ENCODE data around the gene ZCCHC7. TPM values are rescaled to one million over a fixed set of nuclear protein-coding genes. Genes with fewer than 3 reads are reported as not detected.

ZCCHC7 gene
- total RNA-seq, 1 donor from 2014 or later, result 27.2 TPM

- DNase-seq, result no peak
These were observed 90.6 kb downstream of the ZCCHC7 start for GRCh38 chr9:37210737-37211523.

DNA sequence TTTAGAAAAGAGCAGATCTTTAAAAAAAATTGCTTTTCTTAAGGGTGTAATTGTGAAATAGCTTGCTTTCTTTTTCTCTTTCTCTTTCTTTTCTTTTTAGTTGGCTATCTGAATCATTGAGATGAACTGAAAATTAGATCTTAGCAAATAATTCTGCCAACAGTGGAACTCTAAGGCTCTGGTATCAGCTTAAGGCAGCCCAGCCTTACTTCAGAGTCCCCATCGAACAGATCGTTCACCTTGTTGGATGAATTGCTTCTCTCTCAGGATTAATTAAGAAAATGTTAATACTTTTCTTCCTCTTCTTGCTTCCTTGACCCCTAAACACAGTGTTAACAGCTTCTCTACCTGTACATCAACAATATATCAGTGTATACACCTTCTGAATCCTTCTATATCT lies 92.1 kb downstream of the ZCCHC7 start:
- no peak for DNase-seq

DNA sequence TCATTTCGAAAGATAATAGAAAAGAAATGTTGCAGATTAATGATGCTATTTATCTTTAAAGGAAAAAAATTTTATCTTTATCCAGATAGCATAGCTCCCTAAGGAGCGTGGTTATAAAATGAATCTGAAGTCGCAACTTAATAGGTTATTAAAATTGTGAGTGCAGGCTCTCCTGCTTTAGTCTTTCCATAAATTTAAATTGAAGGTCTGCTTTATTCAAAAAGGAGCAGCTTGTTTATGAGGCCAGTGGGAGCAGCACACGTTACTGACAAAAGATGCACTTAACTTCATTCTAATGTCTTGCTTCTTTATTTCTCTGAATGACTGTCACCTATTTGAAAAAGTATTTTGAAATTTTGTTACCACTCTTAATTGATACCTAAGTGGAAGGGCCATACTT lies 95.0 kb downstream of the ZCCHC7 start:
- DNase-seq, result no peak

DNA sequence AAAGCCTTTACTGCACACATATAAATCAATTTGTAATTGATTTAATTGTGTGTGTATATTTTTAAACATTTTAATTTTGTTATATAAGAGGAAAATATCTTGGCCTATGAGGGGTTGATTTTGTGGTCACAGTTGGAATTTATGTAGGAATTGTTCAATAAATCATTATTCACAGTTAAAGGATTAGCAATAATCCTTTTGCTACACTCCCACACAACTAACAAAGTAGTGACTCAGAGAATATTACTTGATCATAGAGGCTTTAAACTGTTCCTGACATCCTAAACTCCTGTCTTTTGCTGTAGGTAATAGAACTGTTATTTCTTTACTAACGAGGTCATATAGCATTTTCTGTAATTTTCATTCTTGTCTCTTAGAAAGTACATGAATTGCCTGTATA lies 95.5 kb downstream of the ZCCHC7 start:
- DNase-seq, result no peak

DNA sequence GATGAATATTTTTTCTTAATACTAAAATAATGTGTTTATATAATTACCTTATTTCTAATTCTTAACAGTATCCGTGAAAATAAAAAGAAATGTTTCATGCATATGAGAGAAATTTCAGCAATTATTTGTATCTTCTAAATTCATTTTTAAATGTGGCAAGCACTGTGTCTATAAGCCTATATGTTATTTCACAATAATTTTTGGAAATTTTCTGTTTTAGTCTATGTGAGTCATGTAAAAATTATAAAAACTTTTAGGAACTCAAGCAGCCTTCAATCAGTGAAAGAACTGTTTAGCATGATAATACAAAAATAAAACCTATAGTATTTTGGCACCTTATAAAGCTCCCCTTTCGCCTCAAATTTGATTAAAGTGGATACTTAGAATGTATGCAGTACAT lies 96.8 kb downstream of the ZCCHC7 start:
- no peak for DNase-seq

DNA sequence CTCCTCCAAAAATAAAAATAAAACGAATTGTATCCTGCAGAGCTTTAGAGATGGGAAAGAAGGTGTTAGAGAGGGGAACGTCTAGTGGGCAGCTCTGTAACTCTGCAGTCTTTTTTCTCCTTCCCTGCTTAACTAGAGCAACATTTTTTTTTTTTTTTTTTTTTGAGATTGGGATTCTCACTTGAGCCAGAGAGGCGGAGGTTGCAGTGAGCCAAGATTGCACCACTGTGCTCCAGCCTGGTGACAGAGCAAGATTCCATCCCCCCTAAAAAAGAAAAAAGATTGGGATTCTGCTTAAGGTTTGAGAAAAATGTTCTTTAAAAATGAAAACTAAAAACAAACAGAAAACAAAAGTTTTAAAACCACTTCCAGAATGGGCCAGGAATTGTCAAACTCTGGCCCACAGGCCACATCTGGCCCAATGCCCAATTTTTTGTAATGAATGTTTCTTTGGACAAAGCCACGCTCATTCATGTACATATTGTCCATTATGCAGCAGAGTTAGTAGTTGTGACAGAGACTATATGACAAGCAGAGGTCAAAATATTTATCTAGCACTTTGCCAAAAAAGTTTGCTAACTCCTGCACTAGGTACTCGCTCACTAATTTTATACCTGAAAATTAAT lies 98.5 kb downstream of the ZCCHC7 start:
- no peak for DNase-seq

DNA sequence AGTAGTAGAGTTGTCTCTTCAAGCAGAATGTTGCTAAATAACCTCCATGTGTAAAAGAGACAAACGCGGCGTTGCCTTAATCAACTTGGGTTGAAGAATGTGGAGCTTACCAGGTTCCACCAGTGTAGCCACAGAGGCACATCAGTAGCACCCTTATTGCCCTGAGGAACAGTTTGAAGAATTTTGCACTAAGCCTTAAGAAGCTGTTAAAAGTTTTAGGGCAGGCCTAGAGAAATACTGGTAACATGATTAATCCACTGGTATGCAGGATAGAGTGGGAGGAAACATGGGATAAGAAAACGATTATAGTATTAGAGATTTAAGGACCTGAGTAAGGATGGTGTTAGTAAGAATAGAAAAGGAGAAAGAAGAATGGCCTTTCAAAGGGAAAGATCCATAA lies 100.6 kb downstream of the ZCCHC7 start:
- DNase-seq, result no peak

DNA sequence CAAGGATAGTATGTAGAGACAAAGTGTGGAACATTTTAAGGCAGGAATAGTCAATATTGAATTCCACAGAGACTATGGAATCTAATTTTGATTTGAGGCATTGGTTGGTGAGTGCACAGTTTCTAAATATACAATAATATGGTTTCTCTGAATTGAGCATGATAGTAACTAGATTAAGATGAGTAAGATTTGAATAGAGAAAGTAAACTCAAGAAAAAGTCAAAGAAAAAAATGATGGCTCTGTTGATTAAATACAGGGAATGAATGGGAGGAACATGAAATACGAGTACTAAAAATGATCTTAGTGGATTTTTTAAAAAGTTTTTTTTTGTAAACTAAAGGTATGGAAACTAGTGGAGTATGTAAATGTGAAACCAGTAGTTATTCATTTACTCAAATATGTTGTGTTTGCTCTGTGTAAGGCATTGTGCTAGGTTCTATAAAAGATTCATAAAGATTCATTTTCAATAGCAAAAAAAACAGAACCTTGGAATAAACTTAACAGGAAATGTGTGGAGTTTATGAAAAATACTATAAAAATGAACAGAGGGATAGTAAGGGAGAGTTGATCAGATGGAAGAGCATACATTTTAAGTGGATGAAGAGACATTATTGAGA lies 101.2 kb downstream of the ZCCHC7 start:
- DNase-seq, result no peak

DNA sequence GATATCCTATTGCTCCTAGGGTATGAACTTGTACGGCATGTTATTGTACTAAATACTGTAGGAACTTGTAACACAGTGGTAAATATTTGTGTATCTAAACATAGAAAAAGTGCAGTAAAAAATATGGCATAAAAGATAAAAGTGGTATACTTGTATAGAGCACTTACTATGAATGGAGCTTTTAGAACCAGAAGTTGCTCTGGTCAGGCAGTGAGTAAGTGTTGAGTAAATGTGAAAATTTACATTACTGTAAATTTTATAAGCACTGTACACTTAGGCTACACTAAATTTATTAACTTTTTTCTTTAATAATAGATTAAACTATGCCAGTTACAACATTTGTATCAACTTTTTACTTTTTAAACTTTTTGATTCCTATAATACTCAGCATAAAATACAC lies 109.1 kb downstream of the ZCCHC7 start:
- DNase-seq, result no peak

- no peak for DNase-seq
These were observed 109.6 kb downstream of the ZCCHC7 start for GRCh38 chr9:37229882-37230482.

DNA sequence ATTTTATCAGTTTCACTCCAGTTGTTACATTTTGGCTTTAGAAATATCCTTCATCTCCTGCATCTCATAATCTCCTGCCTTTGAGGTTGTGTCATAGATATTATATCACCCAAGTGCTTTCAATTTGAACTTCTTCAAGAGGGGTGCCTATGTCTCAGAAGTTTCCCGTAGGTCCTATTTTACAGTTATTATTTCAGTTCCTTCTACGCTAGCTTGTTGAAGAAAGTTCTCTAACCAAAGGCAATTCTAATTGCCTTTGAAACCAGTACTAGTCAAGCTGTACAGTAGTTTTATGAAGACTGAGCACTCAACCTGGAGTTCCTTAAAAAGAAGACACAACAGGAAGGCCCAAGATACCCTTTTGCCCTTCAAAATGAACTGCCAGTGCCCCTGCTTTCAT lies 116.4 kb downstream of the ZCCHC7 start:
- DNase-seq, result no peak

GRCh38 chr9:37238122-37238521 lies 117.7 kb downstream of the ZCCHC7 start:
- no peak for DNase-seq

GRCh38 chr9:37239224-37239859 lies 119.0 kb downstream of the ZCCHC7 start:
- no peak for DNase-seq

DNA sequence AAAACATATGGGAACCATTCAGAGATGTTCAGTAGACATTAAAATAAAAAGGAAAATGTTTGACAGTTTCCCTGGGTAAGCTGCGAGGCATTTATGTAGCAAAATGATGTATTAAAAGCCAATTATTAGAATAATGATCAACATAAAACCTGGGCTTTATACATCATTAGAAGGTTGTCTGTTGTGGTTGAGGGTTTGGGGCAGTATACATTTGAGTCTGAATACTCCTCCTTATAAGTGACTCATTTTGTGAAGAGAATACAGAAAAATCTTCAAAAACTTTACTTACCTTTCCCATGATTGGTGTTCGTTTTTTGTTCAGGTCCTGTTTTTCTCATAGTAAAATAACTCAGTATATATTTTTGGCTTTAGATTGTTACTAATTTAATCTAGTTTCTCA lies 119.5 kb downstream of the ZCCHC7 start:
- DNase-seq, result no peak

DNA sequence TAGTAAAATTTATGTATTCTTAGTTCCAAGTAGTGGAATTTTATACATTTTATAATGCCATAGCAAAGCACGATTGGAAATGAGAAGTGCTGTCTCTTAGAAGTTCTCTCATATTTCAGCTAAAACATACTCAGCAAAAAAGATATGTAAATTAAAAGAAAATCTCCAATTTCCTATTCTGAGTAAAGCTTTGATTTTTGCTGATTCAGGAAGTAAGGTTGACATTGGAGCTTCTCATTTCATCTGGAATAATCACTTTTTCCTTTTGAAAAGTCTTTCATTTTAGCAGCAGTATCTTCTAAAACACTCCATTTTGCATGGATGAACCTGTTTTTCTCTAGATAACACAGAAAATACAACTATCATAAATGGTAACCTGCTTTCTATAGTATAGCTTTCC lies 121.0 kb downstream of the ZCCHC7 start:
- DNase-seq, result no peak

DNA sequence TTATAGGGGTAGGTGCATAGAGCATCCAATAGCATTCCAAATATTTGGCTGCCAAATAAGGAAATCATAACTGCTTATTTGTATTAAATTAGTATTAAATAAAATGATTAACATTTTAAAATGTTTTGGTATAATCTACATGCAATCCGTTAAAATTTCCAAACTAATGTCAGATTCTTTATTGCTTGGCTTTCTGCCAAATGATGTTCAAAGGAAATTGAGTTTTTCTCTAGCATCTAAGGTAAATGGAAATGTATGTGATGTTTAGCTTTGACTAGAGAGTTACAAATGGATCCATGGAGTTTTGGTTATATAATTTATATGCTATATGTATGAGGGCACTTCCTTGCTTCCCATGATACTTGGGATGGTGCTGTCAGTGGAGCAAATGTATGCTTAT lies 121.7 kb downstream of the ZCCHC7 start:
- DNase-seq, result no peak

DNA sequence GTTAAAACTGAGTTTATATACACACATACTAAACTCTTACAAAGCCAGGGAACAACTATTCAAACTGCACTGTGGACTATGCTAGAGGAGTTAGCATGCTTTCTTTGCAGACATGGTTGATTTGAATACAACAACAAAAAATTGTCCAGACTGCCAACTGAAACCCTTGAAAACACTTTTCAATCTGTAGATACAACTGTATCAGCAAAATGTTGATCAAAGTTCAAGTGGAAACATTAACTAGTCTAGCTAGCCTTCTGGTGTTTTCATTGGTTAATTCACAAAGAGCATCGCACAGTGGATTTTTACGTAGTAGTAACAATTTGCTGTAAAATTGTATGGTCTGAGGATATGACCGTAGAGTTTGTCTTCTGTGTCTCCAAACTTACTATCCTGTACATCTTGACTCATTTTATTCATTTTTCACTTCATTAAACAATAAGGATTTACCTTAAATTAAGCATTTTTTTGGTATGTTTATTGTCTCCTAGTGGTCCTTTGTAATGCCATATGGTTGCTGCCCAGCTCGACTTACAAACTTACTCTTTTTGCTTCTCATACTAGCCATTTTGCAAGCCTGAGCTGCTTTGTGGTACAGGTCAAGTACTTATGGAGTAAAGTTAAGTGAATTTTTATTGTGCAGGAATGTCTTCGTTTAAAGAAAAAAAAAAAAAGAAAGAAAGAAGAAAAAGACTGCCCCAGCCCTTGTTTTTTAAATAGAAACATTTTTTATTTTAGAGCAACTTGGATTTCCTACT lies 123.4 kb downstream of the ZCCHC7 start:
- no peak for DNase-seq

DNA sequence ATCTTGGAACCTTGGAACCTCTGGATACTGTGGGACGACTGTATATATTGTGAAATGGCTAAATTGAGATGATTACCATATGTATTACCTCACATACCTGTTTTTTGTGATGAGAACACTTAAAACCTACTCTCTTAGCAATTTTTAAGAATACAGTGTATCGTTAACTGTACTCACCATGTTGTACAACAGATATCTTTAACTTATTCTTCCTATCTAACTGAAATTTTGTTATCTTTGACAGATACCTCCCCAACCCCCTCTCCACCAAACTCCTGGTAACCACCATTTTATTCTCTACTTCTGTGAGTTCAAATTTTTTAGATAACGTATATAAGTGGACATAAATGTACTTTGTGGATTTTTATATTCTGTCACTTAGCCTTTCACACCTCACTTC lies 126.5 kb downstream of the ZCCHC7 start:
- no peak for DNase-seq

- no peak for DNase-seq
These were observed 128.3 kb downstream of the ZCCHC7 start for GRCh38 chr9:37248651-37249163.

- no peak for DNase-seq
These were observed 131.1 kb downstream of the ZCCHC7 start for GRCh38 chr9:37251452-37251851.

DNA sequence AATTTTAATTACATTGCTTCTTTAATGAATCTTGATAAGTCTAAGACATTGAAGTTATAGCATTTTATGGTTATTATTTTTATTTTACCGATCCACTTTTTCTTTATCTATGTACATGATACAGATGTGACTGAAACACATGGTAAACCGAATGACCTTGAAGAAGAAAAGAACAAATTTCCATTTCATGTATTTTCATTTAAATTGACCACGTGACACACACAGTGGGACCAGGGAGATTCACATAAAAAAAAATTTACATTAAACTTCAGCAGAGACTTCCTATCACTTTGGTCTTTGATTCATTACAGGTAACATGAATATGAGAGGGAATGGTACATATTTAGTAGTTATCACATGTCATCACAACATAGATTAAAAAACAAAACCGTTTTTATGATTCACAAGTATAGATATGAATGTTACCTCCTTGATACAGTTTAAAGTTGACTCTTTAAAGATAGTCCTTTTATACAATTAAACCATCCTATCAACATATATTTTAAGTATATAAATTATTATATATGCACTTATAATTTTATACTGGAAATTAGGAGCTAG lies 133.1 kb downstream of the ZCCHC7 start:
- DNase-seq, result no peak

GRCh38 chr9:37255187-37255586 lies 134.8 kb downstream of the ZCCHC7 start:
- DNase-seq, result no peak
